Kidney (tissue), 14 donors: Measurements from ENCODE around the gene SVOPL. TPM values are rescaled to one million over a fixed set of nuclear protein-coding genes. Genes with fewer than 3 reads are reported as not detected.

Experiments used
- DNase-seq, 5 donors: peaks; one replicate each; pipeline ENCODE4 v3.0.0-alpha.2; 2013 to 2020
- FAIRE-seq: peaks from 2 replicates; lab custom pipeline; 2012; peaks lifted over from hg19 to GRCh38; lab: Jason Lieb, UNC
- H3K27ac ChIP-seq, 2 donors: one replicate each; pipeline ENCODE4 v1.7.0; 2013; ENCODE audit warnings: low read depth in 2 of 2, low read length in 2 of 2, inconsistent platforms in 1 of 2
- H3K27me3 ChIP-seq: one replicate; pipeline ENCODE4 v1.7.1; 2013; ENCODE audit warnings: low read length, inconsistent platforms; ENCODE audit not compliant: control insufficient read depth, insufficient read depth
- H3K36me3 ChIP-seq, 3 donors: one replicate each; pipeline versions ENCODE4 v1.7.0 to v1.7.1; 2013; ENCODE audit warnings: low read length in 3 of 3, control low read depth in 1 of 3, inconsistent platforms in 1 of 3; ENCODE audit not compliant: insufficient read depth in 3 of 3, control insufficient read depth in 2 of 3
- H3K4me1 ChIP-seq, 3 donors: one replicate each; pipeline versions ENCODE4 v1.7.0 to v1.7.1; 2013; ENCODE audit warnings: low read length in 3 of 3, inconsistent platforms in 1 of 3, low read depth in 1 of 3; ENCODE audit not compliant: control insufficient read depth in 2 of 3, insufficient read depth in 2 of 3
- H3K4me3 ChIP-seq, 3 donors: one replicate each; pipeline versions ENCODE4 v1.7.0 to v1.8.1; 2013; ENCODE audit warnings: low read length in 3 of 3, control low read depth in 1 of 3, inconsistent platforms in 1 of 3
- H3K9ac ChIP-seq, 3 donors: one replicate each; pipeline versions ENCODE4 v1.7.0 to v1.7.1; 2013; ENCODE audit warnings: low read length in 3 of 3, control low read depth in 1 of 3, inconsistent platforms in 1 of 3
- H3K9me3 ChIP-seq, 3 donors: one replicate each; pipeline versions ENCODE4 v1.7.0 to v1.7.1; 2013; ENCODE audit warnings: low read length in 3 of 3, control low read depth in 1 of 3, inconsistent platforms in 1 of 3; ENCODE audit not compliant: control insufficient read depth in 2 of 3, insufficient read depth in 1 of 3
- CTCF ChIP-seq: IDR thresholded peaks from 3 replicates; pipeline ENCODE4 v1.5.1; 2012; ENCODE audit warnings: mild to moderate bottlenecking, moderate library complexity, borderline replicate concordance; ENCODE audit not compliant: insufficient read depth; ENCODE audit errors: extremely low read depth
- intact Hi-C: fragments of 100-400 bp; cut with DNase I; formaldehyde crosslinking; loops from one replicate; pipeline ENCODE4 v1.11.1; 2022
- polyA plus RNA-seq: library from polyadenylated mRNA; stranded (reverse); fragments of 350-450 nt; fragmentation: Illumina TruSeq; extraction: RNeasy Lipid Tissue Mini Kit (QIAGEN cat#74804); gene quantifications from one replicate; pipeline ENCODE4 v1.2.3, GENCODE V29; 2014; ENCODE audit warnings: low read depth, low replicate concordance; ENCODE audit not compliant: insufficient read depth
- total RNA-seq: library from RNA; stranded (reverse); fragmentation: NEBNext Ultra II Directional; extraction: Animal tissue kit (Norgen Biotek cat#: 25700); gene quantifications from one replicate; pipeline ENCODE4 v1.2.1, GENCODE V29; 2021
- donor health status: control.
- donor health status: control.
- donor health status: control.
- donor health status: control.
- donor health status: control.
- donor health status: DM: yes; HTN: yes; CAD: no.
- donor health status: Normal renal cell carcinoma (clear cell type).

The SVOPL gene
- total and polyA plus RNA-seq, 2 donors from 2014 or later, result 2.4 to 5.1 TPM

DNA sequence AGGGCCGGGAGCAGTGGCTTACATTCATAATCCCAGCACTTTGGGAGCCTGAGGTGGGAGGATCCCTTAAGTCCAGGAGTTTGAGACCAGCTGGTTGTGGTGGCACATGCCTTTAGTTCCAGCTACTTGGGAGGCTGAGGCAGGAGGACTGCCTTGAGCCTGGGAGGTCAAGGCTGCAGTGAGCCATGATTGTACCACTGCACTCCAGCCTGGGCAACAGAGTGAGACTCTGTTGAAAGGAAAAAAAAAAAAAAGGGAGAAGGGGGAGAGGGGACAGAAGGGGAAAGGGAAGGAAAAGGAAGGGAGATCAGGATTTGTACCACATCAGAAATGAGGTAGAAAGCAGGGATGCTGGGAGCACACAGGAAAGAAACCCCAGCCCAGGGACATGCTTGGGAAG is 38.7 kb upstream of the SVOPL start:
- H3K36me3 ChIP-seq, result peaks cover 0 to 2% (median under 1%) of the 10 kb centered on the region in 3 donors
- H3K27ac ChIP-seq, result no peak overlapping the region
- no peak overlapping the region for H3K4me3 ChIP-seq
- no peaks in the 10 kb centered on the region for H3K9me3 ChIP-seq
- no peak for TF ChIP-seq CTCF
- H3K27me3 ChIP-seq, result no peaks in the 10 kb centered on the region
- H3K4me1 ChIP-seq, result peaks cover 0 to 2% (median 0%) of the 10 kb centered on the region in 3 donors
- peak in 1 of 5 donors; percentile 15 for DNase-seq
- intact Hi-C loops, result no loop called here
- FAIRE-seq, result no peak
- no peak overlapping the region for H3K9ac ChIP-seq

DNA sequence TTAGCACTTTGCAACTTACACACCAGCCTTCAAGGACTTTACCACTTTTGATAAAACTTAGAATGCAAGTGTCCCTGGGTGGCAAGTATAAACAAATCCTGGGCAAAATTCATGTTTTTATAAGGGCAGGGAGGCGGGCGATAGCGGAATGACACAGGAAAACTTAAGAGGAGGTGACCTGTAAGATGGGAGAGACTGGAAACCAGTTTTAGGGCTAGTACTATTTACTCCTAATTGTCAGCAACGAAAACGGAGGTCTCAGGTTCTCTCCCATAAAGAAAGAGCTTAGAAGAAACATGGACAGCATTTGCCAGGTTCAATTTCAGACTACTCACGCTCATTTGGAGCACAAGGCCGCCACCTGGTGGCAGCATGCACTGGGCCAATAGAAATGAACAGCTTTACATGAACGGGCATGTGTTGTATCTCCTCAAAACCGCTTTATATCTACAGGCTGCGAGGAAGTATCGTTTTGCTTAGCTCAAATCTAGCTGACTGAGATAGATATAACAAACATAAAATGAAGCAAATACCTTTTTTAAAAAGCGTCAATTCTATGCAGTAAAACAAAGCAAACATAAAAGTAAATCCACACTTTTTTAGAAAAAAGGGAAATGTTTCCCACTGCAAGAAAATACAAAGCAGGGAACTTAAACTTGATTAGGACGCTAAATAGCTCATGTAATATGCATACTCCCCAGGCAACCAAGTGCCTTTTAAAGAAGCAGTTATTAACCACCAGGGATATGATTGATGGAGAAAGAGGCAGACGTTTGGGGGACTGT is 37.6 kb upstream of the SVOPL start:
- Histone ChIP-seq H3K27ac (no peak overlapping the region), H3K9ac (no peak overlapping the region), H3K4me3 (no peak overlapping the region), H3K4me1 (peaks cover 0 to 2% (median 0%) of the 10 kb centered on the region in 3 donors), H3K27me3 (no peaks in the 10 kb centered on the region), H3K36me3 (peaks cover 0 to 2% (median 0%) of the 10 kb centered on the region in 3 donors), H3K9me3 (no peaks in the 10 kb centered on the region)
- DNase-seq, result peak; percentile 91 to 97 (median 93)
- intact Hi-C loops, result no loop called here
- peak; percentile 25 for FAIRE-seq
- peak; percentile 90 for TF ChIP-seq CTCF

DNA sequence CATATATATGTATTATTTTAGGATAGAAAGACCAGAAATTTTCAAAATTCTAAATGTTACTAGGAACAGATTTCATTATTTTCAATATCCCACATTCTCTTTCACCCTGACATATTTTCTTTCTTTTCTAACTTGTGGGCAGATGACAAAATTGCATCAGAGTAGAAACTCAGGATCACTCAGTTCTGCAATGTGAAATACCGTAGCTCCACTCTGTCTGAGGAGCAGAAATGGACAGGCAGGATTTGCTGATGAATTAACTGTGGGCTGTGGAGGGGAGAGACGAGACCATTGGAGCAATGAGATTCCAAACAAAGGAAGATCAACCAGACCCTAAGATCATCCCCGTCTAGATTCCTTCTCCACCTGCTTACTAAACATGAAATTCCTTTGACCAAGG is 37.0 kb upstream of the SVOPL start:
- Histone ChIP-seq H3K27ac (no peak overlapping the region), H3K9ac (no peak overlapping the region), H3K4me1 (peaks cover 0 to 2% (median 0%) of the 10 kb centered on the region in 3 donors), H3K9me3 (no peaks in the 10 kb centered on the region), H3K27me3 (no peaks in the 10 kb centered on the region), H3K4me3 (no peak overlapping the region), H3K36me3 (peaks cover 0 to 2% (median 0%) of the 10 kb centered on the region in 3 donors)
- intact Hi-C loops, result no loop called here
- TF ChIP-seq CTCF, result no peak
- FAIRE-seq (no peak), DNase-seq (peak in 1 of 5 donors; percentile 32)
